Mesothelial cell of epicardium (in vitro differentiated cells): Measurements from ENCODE around the gene FRYL. TPM values are rescaled to one million over a fixed set of nuclear protein-coding genes. Genes with fewer than 3 reads are reported as not detected.
"Not testable (repeated sequence)": the region's sequence is repeated elsewhere in the genome, so short reads cannot be mapped to it uniquely, and the experiment has no call there.

Source experiments
- DNase-seq, 2 experiments: peaks; one replicate each; pipeline ENCODE4 v3.0.0; 2021; ENCODE audit warnings: low spot score in 2 of 2; ENCODE audit not compliant: unreplicated experiment in 2 of 2
- H3K27ac Mint-ChIP-seq: 2 replicates; pipeline ENCODE4 v1.8.0; 2021; ENCODE audit warnings: mixed read lengths
- H3K27me3 Mint-ChIP-seq: 2 replicates; pipeline ENCODE4 v1.8.0; 2021; ENCODE audit warnings: low read depth, mixed read lengths
- H3K36me3 Mint-ChIP-seq: 2 replicates; pipeline ENCODE4 v1.8.0; 2021; ENCODE audit warnings: mixed read lengths
- H3K4me1 Mint-ChIP-seq: 2 replicates; pipeline ENCODE4 v1.8.0; 2021; ENCODE audit warnings: mixed read lengths
- H3K4me3 Mint-ChIP-seq: 2 replicates; pipeline ENCODE4 v1.8.0; 2021; ENCODE audit warnings: mild to moderate bottlenecking, moderate library complexity, mixed read lengths
- H3K9me3 Mint-ChIP-seq: 2 replicates; pipeline ENCODE4 v1.8.0; 2021; ENCODE audit warnings: mixed read lengths
- total RNA-seq: library from RNA; stranded (reverse); gene quantifications from 3 replicates; pipeline ENCODE4 v1.2.1, GENCODE V29; 2021
- TF ChIP-seq, protein P1 (sequence below): fragments of 200-600 bp; sonication (generic); IDR thresholded peaks from one replicate; pipeline ENCODE4 v1.5.0; 2021; ENCODE audit warnings: antibody characterized with exemption; ENCODE audit not compliant: unreplicated experiment

The FRYL gene
- total RNA-seq, 1 donor from 2014 or later, result 57.0 TPM

DNA sequence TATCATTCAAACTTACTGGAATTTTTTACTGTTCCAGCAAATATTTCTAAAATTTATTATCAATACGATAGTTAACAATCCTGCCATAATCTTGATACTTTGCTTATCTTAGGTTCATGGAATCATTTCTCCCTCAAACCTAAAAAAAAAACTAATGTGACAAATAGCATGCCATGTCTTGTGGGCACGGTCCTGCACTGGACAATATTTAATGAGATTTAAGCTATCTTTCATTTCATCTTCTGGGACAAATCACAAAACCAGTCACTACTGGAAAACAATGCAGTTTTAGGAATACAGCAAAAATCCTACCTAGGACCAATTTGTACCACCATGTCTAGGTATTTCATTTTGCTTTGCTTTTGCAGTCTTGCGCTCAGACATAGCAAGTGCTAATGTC lies 93.7 kb downstream of the FRYL start:
- Mint-ChIP-seq H3K27me3 (no peaks in the 10 kb centered on the region), H3K36me3 (peaks cover 11% of the 10 kb centered on the region), H3K4me1 (peaks cover 28% of the 10 kb centered on the region), H3K4me3 (no peak overlapping the region), H3K9me3 (no peaks in the 10 kb centered on the region), H3K27ac (no peak overlapping the region)
- no peak for DNase-seq
- TF ChIP-seq, protein P1, sequence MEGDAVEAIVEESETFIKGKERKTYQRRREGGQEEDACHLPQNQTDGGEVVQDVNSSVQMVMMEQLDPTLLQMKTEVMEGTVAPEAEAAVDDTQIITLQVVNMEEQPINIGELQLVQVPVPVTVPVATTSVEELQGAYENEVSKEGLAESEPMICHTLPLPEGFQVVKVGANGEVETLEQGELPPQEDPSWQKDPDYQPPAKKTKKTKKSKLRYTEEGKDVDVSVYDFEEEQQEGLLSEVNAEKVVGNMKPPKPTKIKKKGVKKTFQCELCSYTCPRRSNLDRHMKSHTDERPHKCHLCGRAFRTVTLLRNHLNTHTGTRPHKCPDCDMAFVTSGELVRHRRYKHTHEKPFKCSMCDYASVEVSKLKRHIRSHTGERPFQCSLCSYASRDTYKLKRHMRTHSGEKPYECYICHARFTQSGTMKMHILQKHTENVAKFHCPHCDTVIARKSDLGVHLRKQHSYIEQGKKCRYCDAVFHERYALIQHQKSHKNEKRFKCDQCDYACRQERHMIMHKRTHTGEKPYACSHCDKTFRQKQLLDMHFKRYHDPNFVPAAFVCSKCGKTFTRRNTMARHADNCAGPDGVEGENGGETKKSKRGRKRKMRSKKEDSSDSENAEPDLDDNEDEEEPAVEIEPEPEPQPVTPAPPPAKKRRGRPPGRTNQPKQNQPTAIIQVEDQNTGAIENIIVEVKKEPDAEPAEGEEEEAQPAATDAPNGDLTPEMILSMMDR, result no peak

DNA sequence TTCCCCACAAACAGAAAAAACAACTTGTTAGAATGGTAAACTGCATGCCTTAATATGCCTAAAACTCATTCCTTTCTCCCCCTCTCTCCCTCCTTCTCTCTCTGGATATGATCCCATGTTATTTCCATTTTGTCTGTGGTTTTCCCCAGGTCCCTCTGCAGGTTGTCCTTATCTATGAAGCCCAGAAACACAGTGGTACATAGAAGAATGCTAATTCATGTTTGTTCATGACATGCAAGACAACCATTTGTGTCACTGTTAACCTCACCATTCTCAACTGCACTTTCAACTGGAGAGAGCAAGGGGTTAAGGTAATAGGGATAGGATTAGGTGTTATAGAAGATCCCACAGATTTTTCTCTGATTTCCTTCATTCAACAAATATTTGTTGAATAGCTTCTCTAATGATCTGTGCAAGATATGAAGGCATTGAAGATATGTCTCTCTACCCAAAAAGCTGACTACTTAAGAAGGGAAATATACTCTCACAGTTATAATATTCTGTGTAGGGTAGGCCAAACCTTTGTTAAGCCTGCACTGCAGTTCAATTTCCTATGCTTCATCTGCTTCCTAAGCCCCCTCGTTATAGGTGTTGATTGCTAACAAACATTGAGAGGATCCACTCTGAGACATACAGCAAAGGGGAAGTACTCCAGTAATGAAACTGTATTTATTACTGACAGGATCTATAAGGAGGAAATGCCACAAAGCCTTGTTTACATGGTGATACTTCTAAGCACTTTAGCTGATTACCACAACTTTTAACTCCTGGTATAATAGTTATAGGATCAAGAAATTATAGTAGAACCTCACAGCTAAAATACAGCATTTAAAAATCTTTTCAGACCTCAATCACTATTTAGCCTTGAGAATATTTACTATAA lies 96.1 kb downstream of the FRYL start:
- Mint-ChIP-seq H3K27me3 (no peaks in the 10 kb centered on the region), H3K27ac (no peak overlapping the region), H3K4me3 (no peak overlapping the region), H3K9me3 (no peaks in the 10 kb centered on the region), H3K4me1 (peaks cover 16% of the 10 kb centered on the region), H3K36me3 (peaks cover 11% of the 10 kb centered on the region)
- DNase-seq, result no peak
- TF ChIP-seq, protein P1, result no peak

DNA sequence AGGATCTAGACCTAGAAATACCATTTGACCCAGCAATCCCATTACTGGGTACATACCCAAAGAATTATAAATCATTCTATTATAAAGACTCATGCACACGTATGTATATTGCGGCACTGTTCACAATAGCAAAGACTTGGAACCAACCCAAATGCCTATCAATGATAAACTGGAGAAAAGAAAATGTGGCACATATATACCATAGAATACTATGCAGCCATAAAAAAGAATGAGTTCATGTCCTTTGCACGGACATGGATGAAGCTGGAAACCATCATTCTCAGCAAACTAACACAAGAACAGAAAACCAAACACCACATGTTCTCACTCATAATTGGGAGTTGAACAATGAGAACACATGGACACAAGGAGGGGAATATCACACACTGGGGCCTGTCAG lies 97.2 kb downstream of the FRYL start:
- not testable (repeated sequence) for H3K4me3 Mint-ChIP-seq, H3K27ac Mint-ChIP-seq, H3K27me3 Mint-ChIP-seq, DNase-seq, H3K9me3 Mint-ChIP-seq
- peaks cover 14% of the 10 kb centered on the region for H3K4me1 Mint-ChIP-seq
- H3K36me3 Mint-ChIP-seq, result peaks cover 11% of the 10 kb centered on the region

DNA sequence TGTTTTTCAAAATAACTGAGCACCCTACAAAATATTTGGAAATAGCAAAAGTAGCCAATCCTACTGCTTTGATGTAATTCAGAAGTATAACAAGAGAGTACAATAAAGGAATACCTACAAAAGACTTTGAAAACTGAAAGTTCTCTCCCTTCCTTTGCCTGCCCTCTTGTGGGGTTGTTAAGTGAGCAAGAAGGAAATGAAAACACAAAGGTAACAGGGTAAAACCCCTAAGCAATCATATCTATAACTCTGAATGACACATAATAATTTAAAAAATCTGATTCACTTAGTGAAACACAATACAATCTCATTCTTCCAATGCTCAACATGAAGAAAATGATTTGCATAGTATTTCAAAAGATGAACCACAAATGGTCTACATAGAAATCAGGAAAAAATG lies 98.2 kb downstream of the FRYL start:
- H3K4me3 Mint-ChIP-seq, result no peak overlapping the region
- no peaks in the 10 kb centered on the region for H3K27me3 Mint-ChIP-seq
- peak overlapping the region; percentile 27 for H3K27ac Mint-ChIP-seq
- H3K36me3 Mint-ChIP-seq, result peaks cover 13% of the 10 kb centered on the region
- peaks cover 8% of the 10 kb centered on the region for H3K4me1 Mint-ChIP-seq
- TF ChIP-seq, protein P1, result no peak
- no peaks in the 10 kb centered on the region for H3K9me3 Mint-ChIP-seq
- no peak for DNase-seq

DNA sequence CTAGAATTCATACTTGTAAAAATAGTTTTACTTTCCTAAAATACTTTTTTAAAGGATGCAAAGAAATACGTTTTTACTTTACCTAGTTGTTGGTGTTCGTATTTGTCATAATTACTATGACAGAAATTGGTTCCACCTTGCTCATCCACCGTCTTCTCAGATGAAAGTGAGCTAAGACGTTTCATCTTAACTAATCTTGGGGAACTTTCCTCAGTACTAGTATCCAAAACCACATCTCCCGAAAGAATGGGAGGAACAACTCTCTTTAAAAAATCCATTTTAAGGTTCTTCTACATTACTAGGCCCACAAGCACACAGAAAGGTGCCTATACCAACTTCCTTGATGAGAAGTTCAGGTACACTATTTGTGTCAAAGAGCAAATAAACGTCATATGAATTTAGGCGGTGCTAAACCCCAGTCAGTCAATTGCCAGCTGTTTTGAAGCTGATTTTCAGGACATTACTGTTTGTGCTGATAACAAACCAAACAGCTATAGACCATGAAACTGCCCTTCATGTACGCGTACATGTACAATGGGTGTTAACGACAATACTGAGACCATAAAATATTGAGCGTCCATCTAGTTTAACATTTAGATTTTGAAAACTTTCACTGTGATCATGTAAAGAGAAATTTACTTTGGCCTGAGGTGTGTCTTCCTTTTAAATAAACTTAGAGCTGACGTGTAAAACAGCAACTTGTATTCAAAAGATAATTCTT lies 99.1 kb downstream of the FRYL start:
- Mint-ChIP-seq H3K27me3 (no peaks in the 10 kb centered on the region), H3K4me3 (no peak overlapping the region), H3K27ac (peak overlapping the region; percentile 2), H3K36me3 (peaks cover 16% of the 10 kb centered on the region), H3K9me3 (peaks cover 3% of the 10 kb centered on the region), H3K4me1 (peaks cover 2% of the 10 kb centered on the region)
- TF ChIP-seq, protein P1, result no peak
- no peak for DNase-seq

DNA sequence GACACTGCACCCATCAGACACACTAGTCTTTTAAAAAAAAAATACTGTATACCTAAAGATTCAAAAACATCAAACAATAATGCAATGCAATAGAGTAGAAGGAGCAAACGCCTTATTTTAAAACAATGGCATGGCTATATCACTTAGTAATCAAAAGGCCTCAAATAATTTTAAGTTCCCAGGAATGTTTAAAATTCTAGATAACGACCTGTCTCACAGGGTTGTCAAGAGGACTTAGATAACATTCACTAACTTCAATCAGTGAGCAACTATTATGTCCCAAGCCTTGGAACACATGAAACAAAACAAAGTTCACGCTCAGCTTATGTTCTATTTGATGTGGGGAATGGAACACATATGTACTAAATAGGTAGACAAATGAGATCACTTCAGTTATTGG lies 106.5 kb downstream of the FRYL start:
- H3K4me1 Mint-ChIP-seq, result no peaks in the 10 kb centered on the region
- H3K27me3 Mint-ChIP-seq, result no peaks in the 10 kb centered on the region
- TF ChIP-seq, protein P1, result no peak
- peaks cover 12% of the 10 kb centered on the region for H3K9me3 Mint-ChIP-seq
- DNase-seq, result no peak
- no peak overlapping the region for H3K4me3 Mint-ChIP-seq
- no peak overlapping the region for H3K27ac Mint-ChIP-seq
- peaks cover 16% of the 10 kb centered on the region for H3K36me3 Mint-ChIP-seq
